Muscle of leg (tissue), 11 donors: Measurements from ENCODE around the gene DGKB. TPM values are rescaled to one million over a fixed set of nuclear protein-coding genes. Genes with fewer than 3 reads are reported as not detected.

Experiments used
- DNase-seq: peaks from one replicate; pipeline ENCODE4 v3.0.0; 2013
- H3K27ac ChIP-seq: one replicate; pipeline ENCODE4 v1.5.1; 2013; ENCODE audit warnings: mild to moderate bottlenecking, low read length, control low read depth
- H3K27me3 ChIP-seq: one replicate; pipeline ENCODE4 v1.6.1; 2013; ENCODE audit warnings: low read length; ENCODE audit not compliant: control insufficient read depth, insufficient read depth
- H3K36me3 ChIP-seq: one replicate; pipeline ENCODE4 v1.6.1; 2013; ENCODE audit warnings: low read length; ENCODE audit not compliant: control insufficient read depth, insufficient read depth
- H3K4me1 ChIP-seq: one replicate; pipeline ENCODE4 v1.6.1; 2013; ENCODE audit warnings: low read length; ENCODE audit not compliant: control insufficient read depth, insufficient read depth
- H3K4me3 ChIP-seq: one replicate; pipeline ENCODE4 v1.5.1; 2013; ENCODE audit warnings: low read length, control low read depth
- H3K9me3 ChIP-seq: replicated peaks from 2 replicates; pipeline ENCODE4 v1.6.1; 2013; ENCODE audit warnings: low read depth, low read length; ENCODE audit not compliant: control insufficient read depth
- WGBS: methylation state at CpG from one replicate; pipeline ENCODE4 v1.1.5; 2013; ENCODE audit warnings: missing lambda C conversion rate; ENCODE audit not compliant: insufficient coverage; 5-methylcytosine and 5-hydroxymethylcytosine counted together
- polyA plus RNA-seq, 8 donors: library from polyadenylated mRNA; unstranded; fragments of 120-200 nt; gene quantifications; one replicate each; pipeline versions ENCODE4 v1.2.1 to v1.2.3, GENCODE V29; 2013; ENCODE audit warnings: inconsistent platforms in 1 of 8, low replicate concordance in 1 of 8; ENCODE audit not compliant: insufficient read length in 8 of 8, insufficient read depth in 1 of 8
- total RNA-seq: library from RNA; stranded (reverse); fragments of 120-200 nt; gene quantifications from one replicate; pipeline ENCODE4 v1.2.4, GENCODE V29; 2013

Gene DGKB
- total and polyA plus RNA-seq, 9 donors, result 0.42 to 1.4 (median 0.85) TPM

- H3K36me3 ChIP-seq, result no peaks in the 10 kb centered on the region
- no peaks in the 10 kb centered on the region for H3K27me3 ChIP-seq
- H3K4me3 ChIP-seq, result no peak overlapping the region
- peaks cover 5% of the 10 kb centered on the region for H3K9me3 ChIP-seq
- DNase-seq, result no peak
- no peaks in the 10 kb centered on the region for H3K4me1 ChIP-seq
- WGBS, result 100% methylated on average over 1 of the region's 2 CpGs
- no peak overlapping the region for H3K27ac ChIP-seq
These were observed 731.7 kb downstream of the DGKB start for GRCh38 chr7:14170872-14171271.

DNA sequence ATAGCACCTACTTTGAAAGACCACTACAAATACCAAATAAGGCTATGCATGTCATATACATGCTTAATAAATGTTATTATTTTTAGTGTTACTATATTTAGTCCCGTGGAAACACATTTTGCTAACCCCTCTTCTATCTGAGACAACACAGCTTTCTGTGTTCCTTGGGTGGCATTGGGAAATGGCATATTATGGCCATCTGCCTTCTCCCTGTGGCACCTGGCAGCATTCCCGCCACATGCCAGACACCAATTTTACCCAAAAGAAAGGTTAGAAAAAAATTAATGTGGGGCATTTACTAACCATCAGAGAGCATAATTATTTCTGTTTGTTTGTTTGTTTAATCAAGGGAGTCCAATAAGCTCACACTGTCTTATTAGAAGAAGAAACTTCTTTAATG lies 744.4 kb downstream of the DGKB start:
- Histone ChIP-seq H3K27ac (no peak overlapping the region), H3K36me3 (no peaks in the 10 kb centered on the region), H3K4me3 (no peak overlapping the region), H3K27me3 (no peaks in the 10 kb centered on the region), H3K4me1 (no peaks in the 10 kb centered on the region), H3K9me3 (no peaks in the 10 kb centered on the region)
- WGBS, result no CpG with 5 or more reads among the region's 2 CpGs
- no peak for DNase-seq

DNA sequence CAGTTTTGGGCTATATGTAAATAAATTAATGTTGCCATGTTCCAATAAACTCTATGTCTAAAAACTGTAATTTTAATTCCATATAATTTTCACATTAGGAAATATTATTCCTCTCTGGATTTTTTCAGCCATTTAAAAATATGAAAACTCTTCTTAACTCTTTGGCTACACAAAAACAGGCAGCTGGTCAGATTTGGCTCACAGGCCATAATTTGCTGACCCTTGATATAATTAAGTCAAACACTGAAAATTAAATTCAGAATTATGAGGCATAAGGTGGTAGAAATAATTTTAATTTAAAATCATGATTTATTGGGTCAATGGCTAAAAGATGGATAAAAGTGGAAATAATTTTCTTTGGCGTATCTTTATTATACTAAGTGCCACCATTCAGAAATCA lies 746.1 kb downstream of the DGKB start:
- no peaks in the 10 kb centered on the region for H3K4me1 ChIP-seq
- H3K36me3 ChIP-seq, result no peaks in the 10 kb centered on the region
- no peaks in the 10 kb centered on the region for H3K9me3 ChIP-seq
- no CpG with 5 or more reads among the region's 1 CpG for WGBS
- H3K27me3 ChIP-seq, result no peaks in the 10 kb centered on the region
- no peak for DNase-seq
- H3K27ac ChIP-seq, result no peak overlapping the region
- no peak overlapping the region for H3K4me3 ChIP-seq

- Histone ChIP-seq H3K27ac (no peak overlapping the region), H3K4me1 (no peaks in the 10 kb centered on the region), H3K4me3 (no peak overlapping the region), H3K27me3 (no peaks in the 10 kb centered on the region), H3K36me3 (no peaks in the 10 kb centered on the region), H3K9me3 (no peaks in the 10 kb centered on the region)
- DNase-seq, result no peak
- WGBS, result no CpG with 5 or more reads among the region's 5 CpGs
These were observed 753.6 kb downstream of the DGKB start for GRCh38 chr7:14148974-14149373.

- Histone ChIP-seq H3K27me3 (no peaks in the 10 kb centered on the region), H3K9me3 (no peaks in the 10 kb centered on the region), H3K27ac (no peak overlapping the region), H3K36me3 (no peaks in the 10 kb centered on the region), H3K4me1 (no peaks in the 10 kb centered on the region), H3K4me3 (no peak overlapping the region)
- no peak for DNase-seq
- no CpG with 5 or more reads among the region's 2 CpGs for WGBS
These were observed 755.0 kb downstream of the DGKB start for GRCh38 chr7:14147532-14147931.

DNA sequence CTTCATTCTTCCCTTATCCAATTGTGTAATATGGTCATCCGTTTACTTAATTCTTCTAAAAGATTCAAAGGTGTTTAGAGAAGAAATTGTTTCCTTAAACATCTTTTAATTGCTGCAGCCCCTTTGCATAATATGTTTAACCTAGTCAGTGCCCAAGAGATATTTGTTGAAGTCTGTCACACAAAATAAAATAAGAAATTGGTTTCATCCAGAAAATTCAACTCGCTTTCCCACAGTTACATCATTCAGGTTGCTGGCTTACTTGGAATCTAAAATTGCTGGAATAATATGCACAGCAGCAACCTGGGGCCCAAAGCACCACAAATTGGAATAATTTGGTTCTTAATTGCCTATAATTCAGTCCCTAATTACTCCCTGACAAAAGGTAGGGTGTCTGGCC lies 758.0 kb downstream of the DGKB start:
- WGBS, result no CpG with 5 or more reads among the region's 2 CpGs
- Histone ChIP-seq H3K36me3 (no peaks in the 10 kb centered on the region), H3K27ac (no peak overlapping the region), H3K4me1 (no peaks in the 10 kb centered on the region), H3K27me3 (no peaks in the 10 kb centered on the region), H3K4me3 (no peak overlapping the region), H3K9me3 (no peaks in the 10 kb centered on the region)
- no peak for DNase-seq

GRCh38 chr7:14144109-14144508 lies 758.4 kb downstream of the DGKB start:
- Histone ChIP-seq H3K9me3 (no peaks in the 10 kb centered on the region), H3K4me1 (no peaks in the 10 kb centered on the region), H3K4me3 (no peak overlapping the region), H3K27me3 (no peaks in the 10 kb centered on the region), H3K36me3 (no peaks in the 10 kb centered on the region), H3K27ac (no peak overlapping the region)
- WGBS, result no CpG with 5 or more reads among the region's 1 CpG
- DNase-seq, result no peak

DNA sequence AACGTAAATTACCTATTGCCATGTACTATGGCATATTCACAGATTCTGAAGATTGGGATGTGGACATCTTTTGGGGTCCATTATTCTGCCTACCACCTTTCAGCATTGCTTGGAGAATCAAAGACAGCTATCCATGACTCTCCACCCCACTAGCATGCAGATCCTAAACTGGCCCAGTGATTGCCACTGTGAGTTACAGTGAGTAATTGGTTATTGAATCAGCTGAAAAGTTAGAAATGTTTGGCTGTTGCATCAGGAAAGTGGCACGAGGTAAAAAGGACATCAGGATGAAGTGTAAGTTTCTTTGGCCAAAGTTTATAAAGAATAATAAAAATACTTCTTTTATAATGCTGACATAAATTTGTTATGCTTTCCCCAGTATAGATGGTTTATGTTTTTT lies 764.9 kb downstream of the DGKB start:
- H3K4me3 ChIP-seq, result no peak overlapping the region
- H3K4me1 ChIP-seq, result no peaks in the 10 kb centered on the region
- H3K27ac ChIP-seq, result no peak overlapping the region
- H3K36me3 ChIP-seq, result no peaks in the 10 kb centered on the region
- H3K9me3 ChIP-seq, result no peaks in the 10 kb centered on the region
- no peaks in the 10 kb centered on the region for H3K27me3 ChIP-seq
- WGBS, result no CpG with 5 or more reads among the region's 2 CpGs
- DNase-seq, result no peak

GRCh38 chr7:14133752-14134151 lies 768.8 kb downstream of the DGKB start:
- H3K27ac ChIP-seq, result no peak overlapping the region
- H3K36me3 ChIP-seq, result no peaks in the 10 kb centered on the region
- no peak overlapping the region for H3K4me3 ChIP-seq
- H3K27me3 ChIP-seq, result no peaks in the 10 kb centered on the region
- DNase-seq, result no peak
- no peaks in the 10 kb centered on the region for H3K4me1 ChIP-seq
- no peaks in the 10 kb centered on the region for H3K9me3 ChIP-seq
- WGBS, result no CpG with 5 or more reads among the region's 1 CpG

GRCh38 chr7:14125998-14126397 lies 776.6 kb downstream of the DGKB start:
- H3K4me3 ChIP-seq, result no peak overlapping the region
- H3K27ac ChIP-seq, result no peak overlapping the region
- WGBS, result 92% methylated on average over 3 of the region's 3 CpGs
- H3K4me1 ChIP-seq, result no peaks in the 10 kb centered on the region
- H3K27me3 ChIP-seq, result no peaks in the 10 kb centered on the region
- no peak for DNase-seq
- H3K9me3 ChIP-seq, result no peaks in the 10 kb centered on the region
- no peaks in the 10 kb centered on the region for H3K36me3 ChIP-seq

DNA sequence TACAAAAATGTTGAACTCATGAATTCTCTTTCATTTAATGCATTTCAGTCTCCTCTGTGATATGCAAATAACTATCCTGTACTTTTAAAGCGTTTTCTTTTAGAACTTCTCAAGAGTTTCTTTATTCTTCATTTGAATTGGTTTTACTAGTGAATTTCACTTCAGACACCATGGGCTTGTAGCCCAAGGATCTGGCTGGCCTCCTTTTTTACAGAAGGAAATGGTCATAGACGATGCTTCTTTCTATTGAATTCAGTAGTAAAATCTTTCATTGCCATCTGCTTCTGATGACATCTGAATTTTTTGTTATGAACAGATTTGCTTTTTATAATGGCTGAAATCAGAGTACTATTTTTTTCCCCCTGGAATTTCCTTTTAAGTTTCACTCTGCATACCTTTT lies 777.8 kb downstream of the DGKB start:
- DNase-seq, result peak; percentile 6
- Histone ChIP-seq H3K4me1 (no peaks in the 10 kb centered on the region), H3K27ac (no peak overlapping the region), H3K4me3 (no peak overlapping the region), H3K9me3 (no peaks in the 10 kb centered on the region), H3K27me3 (no peaks in the 10 kb centered on the region), H3K36me3 (no peaks in the 10 kb centered on the region)
- WGBS, result no CpG with 5 or more reads among the region's 2 CpGs
